Inferior parietal cortex (tissue), 1 donor: ENCODE measurements around the gene AQP2.
A peak's percentile ranks its signal among the peaks of the same experiment; 100 is the strongest.

Experiments
- DNase-seq: peaks from one replicate; pipeline ENCODE4 v3.0.0-alpha.2; 2016; ENCODE audit errors: extremely low spot score

The AQP2 gene

DNA sequence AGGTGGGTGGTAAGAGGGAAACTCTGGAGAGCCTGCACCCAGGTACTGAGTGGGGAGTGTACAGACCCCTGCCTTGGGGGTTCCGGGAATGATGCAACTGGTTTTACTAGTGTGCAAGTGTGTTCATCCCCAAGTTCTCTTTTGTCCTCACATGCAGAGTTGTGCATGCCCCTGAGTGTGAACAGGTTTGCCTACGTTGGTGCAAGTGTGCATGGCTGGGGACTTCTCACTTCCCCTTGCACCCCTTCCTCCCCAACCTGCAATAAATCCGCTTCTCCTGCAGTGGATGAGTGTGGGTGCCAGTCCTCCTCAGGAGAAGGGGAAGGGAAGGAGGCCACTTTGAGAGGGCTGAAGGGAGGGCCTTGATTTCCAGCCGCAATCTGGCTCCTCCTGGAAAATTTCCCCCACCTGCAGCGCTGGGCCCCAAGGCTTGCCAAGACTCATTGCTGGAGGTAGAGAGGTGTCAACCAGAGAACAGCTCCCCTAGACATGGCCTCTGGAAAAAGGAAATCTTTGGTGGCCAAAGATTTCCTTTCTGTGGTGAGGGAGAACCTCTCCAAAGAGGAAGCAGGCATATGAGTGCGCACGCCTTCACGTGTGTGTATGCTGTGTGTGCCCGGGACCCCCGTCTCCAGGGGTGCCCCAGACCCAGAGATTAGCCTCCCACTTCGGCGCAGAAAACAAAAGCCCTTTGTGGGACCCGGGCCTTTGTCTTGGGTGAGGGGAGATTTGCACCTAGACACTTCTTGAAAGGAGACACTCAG, 5.5 kb downstream of the AQP2 start:
- DNase-seq: no peak

DNA sequence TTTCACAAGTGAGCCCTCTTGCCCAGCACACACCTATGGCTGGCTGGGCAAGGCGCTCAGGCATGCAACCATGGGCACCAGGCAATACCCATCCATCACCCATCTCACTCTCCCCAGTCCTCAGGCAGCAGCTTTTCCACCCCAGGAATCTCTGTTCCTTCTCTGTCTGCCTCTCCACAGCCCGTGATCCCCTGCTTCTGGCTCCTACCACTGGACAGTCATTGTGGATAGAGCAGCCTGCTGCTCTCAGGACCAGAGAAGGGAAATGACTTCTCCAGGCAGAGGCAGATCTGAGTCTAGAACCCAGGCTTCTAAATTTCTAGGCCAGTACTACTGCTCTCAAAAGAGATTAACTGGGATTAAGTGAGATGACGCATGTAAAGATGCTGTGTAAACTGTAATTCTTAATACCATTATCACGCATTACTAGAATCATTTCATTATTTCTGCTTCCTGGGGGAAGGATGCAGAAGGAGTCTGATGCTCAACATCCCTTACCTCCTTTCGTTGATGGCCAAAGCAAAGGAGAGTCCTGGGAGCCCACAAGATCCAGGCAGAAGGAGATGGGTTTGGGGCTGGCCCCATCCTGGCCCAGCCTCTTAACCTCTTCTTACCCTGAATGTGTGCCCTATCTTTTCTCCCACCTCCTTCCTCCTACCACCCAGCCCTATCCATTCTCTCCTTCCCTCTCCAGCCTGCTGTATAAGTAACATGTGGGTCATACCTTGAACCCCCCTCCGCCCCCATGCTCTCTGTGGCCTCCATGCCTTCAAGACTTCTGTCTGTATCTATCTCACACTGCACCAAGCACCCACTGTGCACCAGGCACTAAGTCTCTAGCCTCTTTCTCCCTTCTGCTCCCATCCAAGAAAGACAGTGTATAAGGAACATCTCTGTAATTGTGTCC, 6.4 kb downstream of the AQP2 start:
- DNase-seq: no peak

DNA sequence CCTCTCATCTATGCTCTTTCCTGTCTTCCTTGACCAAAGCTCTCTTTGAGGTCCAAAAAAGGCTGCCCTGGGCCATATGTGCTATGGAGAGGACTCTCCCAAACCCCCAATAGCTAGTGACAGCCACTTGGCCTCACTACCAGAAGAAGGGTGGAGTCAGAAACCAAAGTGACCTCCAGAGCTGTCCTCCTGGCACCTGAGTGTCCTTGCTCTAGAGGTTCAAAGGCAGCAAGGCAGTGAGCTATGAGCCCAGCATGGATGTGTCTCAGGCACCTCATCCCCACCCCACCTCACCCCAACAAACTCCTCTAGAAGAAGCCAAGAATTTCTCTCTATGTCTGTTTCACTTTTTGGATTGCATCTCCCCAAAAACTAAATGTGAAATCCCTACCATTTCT, 7.0 kb downstream of the AQP2 start:
- DNase-seq: no peak

DNA sequence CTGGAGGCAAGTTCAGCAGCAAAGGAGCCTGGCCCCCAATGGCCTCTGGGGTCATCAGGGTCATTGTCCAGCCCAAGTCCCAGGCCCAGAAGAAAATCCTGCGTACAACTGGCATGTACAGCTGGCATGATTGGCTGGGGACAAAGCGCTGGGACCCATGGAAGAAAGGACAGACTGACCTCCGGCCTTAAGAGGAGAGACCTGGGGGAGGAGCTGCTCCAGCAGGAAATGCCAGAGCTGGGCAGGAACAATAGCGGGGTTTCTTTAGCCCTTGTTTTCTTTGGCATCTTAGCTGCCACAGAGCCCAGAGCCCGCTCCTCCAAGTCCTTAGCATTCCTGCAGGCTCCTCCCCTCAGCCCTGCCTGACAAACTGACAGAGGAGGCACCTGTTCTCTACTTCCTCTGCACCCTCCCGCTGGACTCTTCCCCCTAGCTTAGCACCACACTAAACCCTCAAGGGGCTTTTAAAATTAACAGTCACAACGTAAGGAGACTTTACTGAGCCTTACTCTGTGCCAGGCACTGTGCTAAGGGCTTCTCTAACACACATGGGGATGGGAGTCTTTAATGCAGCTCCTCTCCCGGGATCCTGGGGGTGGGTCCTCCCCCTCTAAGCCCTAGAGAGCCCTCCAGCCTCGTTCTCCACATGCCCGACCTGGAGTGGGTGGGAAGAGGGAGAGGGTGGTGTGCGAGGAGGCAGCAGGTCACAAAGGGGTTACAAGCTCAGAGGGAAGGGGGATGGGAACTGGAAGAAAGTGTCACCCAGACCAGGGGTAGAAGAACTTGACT, 9.3 kb downstream of the AQP2 start:
- no peak for DNase-seq

DNA sequence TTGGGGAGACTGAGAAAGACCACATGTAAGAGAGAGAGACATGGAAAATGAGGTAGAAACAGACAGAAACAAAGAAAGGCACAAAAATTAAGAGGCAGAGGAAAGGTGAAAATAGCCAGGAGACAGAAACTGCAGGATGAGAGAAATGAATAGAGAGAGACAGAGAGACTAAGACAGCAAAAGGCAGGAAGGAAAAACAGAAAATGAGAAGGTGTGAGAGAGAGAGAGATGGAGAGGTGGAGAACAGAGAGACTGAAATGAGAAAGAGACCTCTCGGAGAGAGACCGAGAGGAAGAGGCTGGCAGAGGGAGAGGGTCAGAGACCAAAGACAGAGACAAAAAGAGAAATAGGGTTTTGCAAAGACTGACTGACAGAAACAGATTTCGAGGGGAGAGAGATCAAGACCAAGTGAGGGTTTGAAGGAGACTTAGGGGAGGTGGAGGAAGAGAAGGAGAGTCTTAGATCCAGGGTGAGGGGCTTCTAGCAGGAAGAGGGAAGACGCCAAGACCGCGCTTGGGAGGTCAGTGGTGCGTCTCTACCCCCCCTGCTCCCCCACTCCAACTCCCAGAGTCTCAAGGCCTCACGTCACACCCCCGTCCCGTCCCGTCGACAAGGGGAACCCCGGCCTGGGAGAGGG, 10.1 kb downstream of the AQP2 start:
- no peak for DNase-seq

DNA sequence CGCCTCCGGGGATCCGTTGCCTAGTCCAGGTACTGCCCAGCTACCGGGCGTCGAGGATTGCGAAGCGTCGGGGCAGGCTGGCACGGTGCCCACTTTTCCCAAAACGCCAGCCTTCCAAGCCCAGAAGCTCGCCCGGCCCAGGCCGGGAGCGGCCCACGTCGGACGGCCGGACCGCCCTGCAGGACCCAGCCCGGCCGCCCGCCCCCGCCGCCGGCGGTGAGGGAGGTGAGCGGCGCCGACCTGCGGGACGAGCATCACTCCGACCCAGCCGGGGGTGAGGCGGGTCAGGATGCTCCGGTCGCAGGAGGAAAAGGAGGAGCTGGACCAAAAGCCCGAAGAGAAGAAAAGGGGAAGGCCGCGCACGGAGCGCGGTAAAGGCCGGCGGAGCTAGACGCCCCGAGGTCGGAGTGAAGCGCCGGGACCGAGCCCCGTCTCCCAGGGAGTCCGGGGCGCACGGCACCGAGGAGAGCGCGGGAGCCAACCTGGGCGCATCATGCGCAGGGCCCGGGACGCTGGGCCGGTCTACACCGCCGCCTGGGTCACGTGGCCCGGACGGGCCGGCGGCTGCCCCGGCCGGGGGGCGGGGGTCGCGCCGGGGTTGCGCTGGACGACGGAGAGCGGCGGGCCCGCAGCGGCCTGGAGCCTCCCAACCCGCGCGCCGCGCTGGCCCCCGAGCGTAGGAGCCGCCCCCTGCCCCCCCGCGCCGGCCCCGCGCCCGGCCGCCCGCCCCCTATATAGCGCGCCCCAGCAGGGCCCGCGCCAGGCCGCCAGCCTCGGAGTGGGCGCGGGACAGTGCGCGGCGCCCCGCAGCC, 10.8 kb downstream of the AQP2 start, which contains the start of gene AQP5:
AQP5 (plus strand) TSS at position 762 of the 812 bp plus-strand sequence. CDS start 146 bp downstream, outside the sequence.
- DNase-seq: no peak

DNA sequence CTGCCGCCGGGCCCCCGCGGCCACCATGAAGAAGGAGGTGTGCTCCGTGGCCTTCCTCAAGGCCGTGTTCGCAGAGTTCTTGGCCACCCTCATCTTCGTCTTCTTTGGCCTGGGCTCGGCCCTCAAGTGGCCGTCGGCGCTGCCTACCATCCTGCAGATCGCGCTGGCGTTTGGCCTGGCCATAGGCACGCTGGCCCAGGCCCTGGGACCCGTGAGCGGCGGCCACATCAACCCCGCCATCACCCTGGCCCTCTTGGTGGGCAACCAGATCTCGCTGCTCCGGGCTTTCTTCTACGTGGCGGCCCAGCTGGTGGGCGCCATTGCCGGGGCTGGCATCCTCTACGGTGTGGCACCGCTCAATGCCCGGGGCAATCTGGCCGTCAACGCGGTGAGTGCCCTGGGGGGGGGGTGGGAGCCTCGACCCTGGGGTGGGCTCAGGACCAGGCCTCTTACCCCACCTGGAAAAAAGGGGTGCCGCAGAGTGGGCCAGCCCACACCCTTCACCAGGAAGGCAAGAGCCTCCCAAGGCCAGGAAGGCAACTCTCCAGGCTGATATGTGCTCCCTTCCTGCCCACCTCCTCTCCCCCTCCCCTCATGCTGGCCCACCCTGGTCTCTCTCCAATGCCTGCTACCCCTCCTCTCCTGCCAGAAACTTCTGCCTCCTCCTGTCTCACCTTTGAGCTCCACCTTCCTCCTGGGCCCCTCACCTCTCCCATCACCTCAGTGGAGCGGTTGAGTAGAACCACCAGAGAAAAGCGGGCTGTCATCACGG, 11.6 kb downstream of the AQP2 start:
- no peak for DNase-seq

DNA sequence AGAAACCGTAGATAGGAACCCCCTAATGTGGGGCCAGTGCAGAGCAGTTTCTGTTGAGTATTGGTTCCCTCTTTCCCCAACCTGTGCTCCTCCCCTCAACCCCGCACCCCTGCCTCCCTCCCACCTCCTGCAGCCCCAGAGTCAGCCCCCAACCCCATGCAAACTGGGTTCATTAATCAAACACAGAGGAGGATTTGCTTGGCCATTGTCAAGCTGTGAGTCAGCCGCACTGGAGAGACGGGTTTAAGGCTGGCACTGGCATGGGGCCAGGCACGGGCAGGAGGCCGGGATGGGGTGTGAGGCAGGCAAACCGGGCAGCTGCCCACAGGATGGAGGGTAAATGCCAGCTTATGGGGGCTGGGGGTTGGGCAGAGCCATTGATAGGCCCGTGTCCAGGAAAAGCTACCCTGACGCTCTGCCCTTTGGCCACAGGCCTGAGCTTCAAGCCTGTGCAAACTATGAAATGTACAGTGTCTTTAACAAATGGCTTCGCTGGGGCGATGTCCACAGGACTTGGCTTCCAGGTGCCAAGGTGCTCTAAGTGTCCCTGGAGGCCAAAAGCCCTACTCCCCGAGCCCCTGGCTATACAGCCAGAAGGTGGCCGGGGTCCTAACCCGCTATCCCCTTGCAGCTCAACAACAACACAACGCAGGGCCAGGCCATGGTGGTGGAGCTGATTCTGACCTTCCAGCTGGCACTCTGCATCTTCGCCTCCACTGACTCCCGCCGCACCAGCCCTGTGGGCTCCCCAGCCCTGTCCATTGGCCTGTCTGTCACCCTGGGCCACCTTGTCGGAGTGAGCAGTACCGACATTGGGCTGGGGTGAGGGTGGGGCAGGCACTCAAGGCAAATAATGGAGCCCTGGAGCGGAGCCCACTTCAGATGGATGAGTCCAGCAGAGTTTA, 12.6 kb downstream of the AQP2 start:
- DNase-seq: no peak

DNA sequence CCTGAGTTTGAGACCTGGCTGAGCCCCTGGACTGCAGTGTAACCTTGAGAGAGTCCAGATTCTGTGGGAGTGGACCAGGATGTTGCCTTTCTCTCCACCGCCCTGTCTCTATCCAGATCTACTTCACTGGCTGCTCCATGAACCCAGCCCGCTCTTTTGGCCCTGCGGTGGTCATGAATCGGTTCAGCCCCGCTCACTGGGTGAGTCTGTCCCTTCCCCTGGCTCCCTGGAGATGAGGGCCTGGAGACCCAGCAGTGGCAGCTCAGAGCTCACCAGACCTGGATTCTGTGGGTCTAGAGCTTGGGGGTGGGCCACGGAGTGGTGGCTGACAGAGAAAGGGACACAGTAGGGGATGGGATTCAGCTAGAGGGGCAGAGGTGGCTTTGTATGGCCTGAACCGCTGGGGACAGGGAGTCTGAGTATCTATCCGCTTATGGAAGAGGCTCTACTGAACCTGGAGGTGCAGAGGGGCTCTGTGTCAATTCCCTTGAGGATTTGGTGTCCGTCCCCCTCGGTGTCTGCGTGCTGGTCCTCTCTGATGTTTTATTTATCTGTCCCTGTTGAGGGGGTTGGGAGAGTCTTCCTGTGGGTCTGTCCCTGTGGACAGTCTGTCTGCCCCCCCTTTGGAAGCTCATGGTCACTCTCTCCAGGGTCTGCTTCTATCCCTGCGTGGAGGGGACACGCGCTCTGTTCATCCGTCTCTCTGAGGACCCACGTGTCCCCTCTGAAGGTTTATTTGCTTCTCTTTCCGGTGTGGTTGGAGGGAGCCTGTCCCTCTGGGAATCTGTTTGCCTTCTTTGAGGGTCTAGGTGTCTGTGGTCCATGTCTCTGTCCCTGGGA, 13.7 kb downstream of the AQP2 start:
- DNase-seq: no peak

DNA sequence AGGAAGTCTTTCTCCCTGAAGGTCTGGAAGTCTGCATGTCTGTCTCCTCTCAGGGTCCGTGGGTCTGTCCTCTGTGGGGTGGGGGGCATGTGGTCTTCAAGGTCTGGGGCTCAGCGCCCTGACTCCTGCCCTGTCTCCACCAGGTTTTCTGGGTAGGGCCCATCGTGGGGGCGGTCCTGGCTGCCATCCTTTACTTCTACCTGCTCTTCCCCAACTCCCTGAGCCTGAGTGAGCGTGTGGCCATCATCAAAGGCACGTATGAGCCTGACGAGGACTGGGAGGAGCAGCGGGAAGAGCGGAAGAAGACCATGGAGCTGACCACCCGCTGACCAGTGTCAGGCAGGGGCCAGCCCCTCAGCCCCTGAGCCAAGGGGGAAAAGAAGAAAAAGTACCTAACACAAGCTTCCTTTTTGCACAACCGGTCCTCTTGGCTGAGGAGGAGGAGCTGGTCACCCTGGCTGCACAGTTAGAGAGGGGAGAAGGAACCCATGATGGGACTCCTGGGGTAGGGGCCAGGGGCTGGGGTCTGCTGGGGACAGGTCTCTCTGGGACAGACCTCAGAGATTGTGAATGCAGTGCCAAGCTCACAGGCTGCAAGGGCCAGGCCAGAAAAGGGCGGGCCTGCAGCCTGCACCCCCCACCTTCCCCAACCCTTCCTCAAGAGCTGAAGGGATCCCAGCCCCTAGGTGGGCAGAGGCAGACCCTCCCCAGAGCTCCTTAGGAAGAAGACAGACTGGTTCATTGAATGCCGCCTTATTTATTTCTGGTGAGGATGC, 14.5 kb downstream of the AQP2 start:
- DNase-seq: no peak

DNA sequence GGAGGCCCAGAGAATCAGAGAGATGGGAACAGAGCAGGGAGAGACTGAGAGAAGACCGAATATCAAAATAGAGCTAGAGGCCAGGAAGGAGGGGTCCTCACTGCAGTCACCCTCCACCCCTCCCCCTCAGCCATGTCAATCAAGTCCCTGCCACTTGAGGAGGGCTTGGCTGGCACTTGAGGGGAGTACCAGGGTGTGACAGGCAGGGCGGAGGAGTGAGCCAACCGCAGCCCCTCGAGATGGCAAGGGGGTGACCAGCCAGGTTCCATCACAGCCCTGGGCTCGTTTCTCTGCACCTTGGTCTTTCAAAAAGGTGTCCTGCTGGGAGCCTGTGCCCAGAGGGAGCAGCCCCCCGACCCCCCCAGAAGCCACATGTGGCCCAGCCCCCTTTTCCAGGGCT, 15.3 kb downstream of the AQP2 start:
- no peak for DNase-seq

DNA sequence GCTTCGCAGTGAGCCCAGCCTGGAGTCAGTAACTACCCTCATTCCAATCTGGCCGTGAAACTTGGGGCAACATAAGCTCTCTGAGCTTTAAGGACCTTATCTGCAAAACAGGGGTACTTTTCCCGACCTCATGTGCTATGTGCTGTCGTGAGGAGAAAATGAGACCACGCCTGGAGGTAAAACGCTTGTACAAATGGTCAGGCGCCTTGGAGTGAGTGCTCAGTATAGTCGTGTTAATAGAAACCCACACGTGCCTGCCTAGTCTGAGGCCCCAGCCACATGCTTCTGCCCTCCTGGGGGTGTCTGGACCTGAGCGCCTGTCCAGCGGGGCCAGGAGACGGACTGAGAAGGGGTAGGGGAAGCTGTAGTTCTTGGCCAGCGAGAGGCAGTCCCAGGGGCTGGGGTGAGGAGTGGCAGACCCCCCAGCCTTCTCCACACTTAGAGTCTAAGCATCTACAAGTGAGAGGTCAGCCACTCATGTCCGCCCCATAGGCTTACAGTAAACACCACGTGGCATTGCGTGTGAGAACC, 16.0 kb downstream of the AQP2 start:
- DNase-seq: no peak

DNA sequence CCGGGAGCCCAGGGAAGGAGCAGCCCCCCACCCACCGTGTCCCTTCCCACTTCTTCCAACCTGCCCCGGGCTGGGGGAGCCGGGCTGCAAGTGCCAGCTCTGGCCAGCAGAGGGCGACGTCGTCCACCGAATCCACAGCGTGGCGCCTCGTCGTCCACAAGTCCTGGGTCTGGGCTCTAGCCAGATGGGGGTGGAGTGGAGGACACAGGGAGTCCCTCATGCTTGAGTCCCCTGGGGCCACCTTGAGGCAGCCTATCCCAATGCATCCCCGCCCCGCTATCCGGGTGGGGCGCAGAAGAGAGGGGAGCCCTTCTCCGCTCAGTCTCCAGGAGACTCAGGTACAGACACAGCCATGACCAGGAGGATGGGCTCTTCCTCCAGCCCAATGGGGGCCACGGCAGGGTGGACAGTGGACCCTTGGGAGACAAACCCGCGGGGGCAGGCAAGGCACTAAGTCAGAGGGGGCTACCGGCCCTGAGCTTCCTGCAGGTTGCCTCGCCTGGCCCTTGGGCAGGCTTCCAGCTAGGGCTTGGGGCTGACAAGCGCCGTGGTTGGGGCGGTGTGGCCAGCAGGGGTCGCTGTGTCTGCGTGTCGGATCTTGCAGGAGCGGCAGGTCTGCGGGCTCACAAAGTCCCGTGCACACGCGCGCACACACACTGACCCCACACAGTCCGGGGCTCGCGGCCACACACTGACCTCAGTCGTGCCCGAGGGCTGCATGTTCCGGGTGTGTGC, 16.7 kb downstream of the AQP2 start:
- DNase-seq: peak; percentile 88

DNA sequence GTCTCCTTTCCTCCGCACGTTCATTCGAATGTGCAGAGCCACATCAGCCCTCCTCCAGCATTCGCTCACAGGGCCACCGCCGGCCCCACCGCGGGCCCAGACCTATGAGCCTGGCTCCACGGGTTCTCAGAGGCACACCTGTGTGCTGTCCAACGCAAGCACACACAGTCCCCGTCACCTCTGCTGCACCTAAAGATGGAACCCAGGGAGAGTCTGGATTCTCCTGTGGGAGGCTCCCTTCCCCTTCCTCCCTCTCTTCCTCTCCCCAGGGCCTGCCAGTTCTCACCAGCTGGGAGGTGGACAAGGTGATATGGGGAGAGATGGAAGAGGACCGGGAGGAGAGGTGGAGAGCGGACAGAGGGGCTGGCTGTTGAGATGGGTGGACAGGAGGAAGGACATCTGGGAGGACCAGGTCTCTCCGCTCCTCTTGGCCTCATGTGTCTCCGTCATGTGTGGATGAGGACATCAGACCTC, 17.3 kb downstream of the AQP2 start:
- no peak for DNase-seq

DNA sequence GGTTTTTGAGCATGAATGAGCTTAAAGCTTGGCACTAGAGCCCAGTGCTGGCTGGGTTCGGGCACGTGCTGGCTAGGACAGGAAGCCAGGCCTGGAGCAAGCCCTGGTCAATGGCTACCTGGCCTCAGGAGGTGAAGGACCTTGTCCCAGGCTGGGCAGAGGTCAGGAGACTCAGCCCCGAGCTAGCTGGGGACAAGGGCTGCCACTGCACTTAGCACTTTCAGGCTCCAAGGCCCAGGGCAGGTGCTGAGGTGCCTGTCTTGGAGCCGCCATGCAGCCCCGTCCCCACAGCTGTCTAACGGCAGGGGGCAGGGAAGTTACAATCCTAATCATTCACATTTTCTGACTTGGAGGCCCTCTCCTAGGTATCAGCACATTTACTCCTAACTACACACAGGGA, 17.9 kb downstream of the AQP2 start:
- DNase-seq: no peak

DNA sequence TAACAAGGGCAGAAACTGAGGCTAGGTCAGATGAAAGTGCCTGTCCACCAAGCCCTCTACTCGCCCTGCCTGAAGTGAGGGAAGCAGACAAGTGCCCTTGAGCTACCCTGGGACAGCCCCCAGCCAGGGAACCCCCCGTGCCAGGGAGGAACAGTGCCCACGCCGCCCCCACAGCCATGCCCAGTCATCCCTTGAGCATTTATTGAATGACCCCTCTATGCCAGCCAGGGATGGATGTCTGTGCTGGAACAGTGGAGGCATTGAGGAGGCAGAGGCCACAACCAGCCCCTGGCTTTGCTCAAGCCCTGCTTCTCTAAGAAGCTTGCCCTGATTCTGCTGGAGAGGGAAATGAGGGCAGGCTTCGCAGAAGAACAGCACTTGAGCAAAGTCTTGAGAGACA, 18.5 kb downstream of the AQP2 start:
- peak; percentile 34 for DNase-seq
